ENCODE data around the gene TMPRSS13.
A peak's percentile ranks its signal among the peaks of the same experiment; 100 is the strongest.
"Not testable (repeated sequence)": the region's sequence is repeated elsewhere in the genome, so short reads cannot be mapped to it uniquely, and the experiment has no call there.

The TMPRSS13 gene

GRCh38 chr11:117959438-117960149 lies 30.4 kb upstream of the TMPRSS13 start:
- H3K36me3 ChIP-seq = no peaks in the 10 kb centered on the region
- no peak for TF ChIP-seq Cebpa-rat (IDR thresholded peaks at IDR 0.05)
- no peaks in the 10 kb centered on the region for H3K27me3 ChIP-seq
- H3K9me3 ChIP-seq (replicated peaks in 1 of 11) = peaks cover 18 to 31% (median 24%) of the 10 kb centered on the region in 11 experiments; a peak in 21 of 22 replicates
- H3K4me1 ChIP-seq = peaks cover 0 to 53% (median 7%) of the 10 kb centered on the region in 10 experiments; a peak in 13 of 20 replicates
- H3K4me2 ChIP-seq = peak overlapping the region in 10 of 11 experiments; percentile 0 to 95 (median 56); a peak in 13 of 22 replicates
- peak overlapping the region in 5 of 11 experiments; percentile 24 to 75 (median 71); a peak in 9 of 22 replicates for H3K9ac ChIP-seq
- peak overlapping the region in 3 of 10 experiments; percentile 5 to 29 (median 27); a peak in 3 of 20 replicates for H3K4me3 ChIP-seq
- H3K27ac ChIP-seq = peak overlapping the region in 6 of 11 experiments; percentile 47 to 90 (median 82); a peak in 12 of 22 replicates
- H4K20me1 ChIP-seq = no peaks in the 10 kb centered on the region

DNA sequence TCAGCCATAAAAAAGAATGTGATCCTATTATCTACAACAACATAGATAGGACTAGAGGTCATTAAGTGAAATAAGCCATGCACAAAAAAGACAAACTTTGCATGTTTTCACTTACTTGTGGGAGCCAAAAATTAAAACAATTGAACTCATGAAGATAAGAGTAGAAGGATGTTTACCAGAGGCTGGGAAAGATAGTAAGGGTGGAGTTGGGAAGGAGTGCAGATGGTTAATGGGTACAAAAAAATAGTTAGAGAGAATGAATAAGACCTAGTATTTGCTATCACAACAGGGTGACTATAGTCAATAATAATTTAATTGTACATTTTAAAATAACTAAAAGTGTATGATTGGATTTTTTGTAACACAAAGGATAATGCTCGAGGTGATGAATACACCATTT lies 29.7 kb upstream of the TMPRSS13 start:
- H3K4me2 ChIP-seq = peak overlapping the region in 4 of 11 experiments; percentile 35 to 92 (median 78); a peak in 6 of 22 replicates
- 0 out of 20 replicates have a peak overlapping the region, but pooled peaks of 1 of the 10 experiments have one; percentile 5 for H3K4me3 ChIP-seq
- peaks cover 18 to 31% (median 24%) of the 10 kb centered on the region in 11 experiments; a peak in 21 of 22 replicates for H3K9me3 ChIP-seq (replicated peaks in 1 of 11)
- TF ChIP-seq Cebpa-rat (IDR thresholded peaks at IDR 0.05) = no peak
- H3K4me1 ChIP-seq = peaks cover 0 to 59% (median 7%) of the 10 kb centered on the region in 10 experiments; a peak in 13 of 20 replicates
- no peaks in the 10 kb centered on the region for H3K27me3 ChIP-seq
- no peak overlapping the region for H3K9ac ChIP-seq
- no peaks in the 10 kb centered on the region for H4K20me1 ChIP-seq
- peak overlapping the region in 4 of 11 experiments; percentile 14 to 90 (median 83); a peak in 6 of 22 replicates for H3K27ac ChIP-seq
- no peaks in the 10 kb centered on the region for H3K36me3 ChIP-seq

GRCh38 chr11:117953024-117953671 lies 23.9 kb upstream of the TMPRSS13 start:
- H3K9me3 ChIP-seq (replicated peaks in 1 of 11) = peaks cover 9 to 20% (median 12%) of the 10 kb centered on the region in 11 experiments; a peak in 21 of 22 replicates
- H3K4me1 ChIP-seq = peaks cover 46 to 74% (median 54%) of the 10 kb centered on the region in 10 experiments
- no peaks in the 10 kb centered on the region for H3K36me3 ChIP-seq
- no peak overlapping the region for H3K4me3 ChIP-seq
- peaks cover 0 to 3% (median 0%) of the 10 kb centered on the region in 11 experiments; a peak in 1 of 22 replicates for H3K27me3 ChIP-seq
- H3K27ac ChIP-seq = peak overlapping the region in 2 of 11 experiments; percentile 4 to 23; a peak in 3 of 22 replicates
- no peak overlapping the region for H3K9ac ChIP-seq
- TF ChIP-seq Cebpa-rat (IDR thresholded peaks at IDR 0.05) = no peak
- peaks cover 0 to 10% (median 0%) of the 10 kb centered on the region in 11 experiments; a peak in 5 of 22 replicates for H4K20me1 ChIP-seq
- peak overlapping the region; percentile 69 to 96 (median 86) for H3K4me2 ChIP-seq

DNA sequence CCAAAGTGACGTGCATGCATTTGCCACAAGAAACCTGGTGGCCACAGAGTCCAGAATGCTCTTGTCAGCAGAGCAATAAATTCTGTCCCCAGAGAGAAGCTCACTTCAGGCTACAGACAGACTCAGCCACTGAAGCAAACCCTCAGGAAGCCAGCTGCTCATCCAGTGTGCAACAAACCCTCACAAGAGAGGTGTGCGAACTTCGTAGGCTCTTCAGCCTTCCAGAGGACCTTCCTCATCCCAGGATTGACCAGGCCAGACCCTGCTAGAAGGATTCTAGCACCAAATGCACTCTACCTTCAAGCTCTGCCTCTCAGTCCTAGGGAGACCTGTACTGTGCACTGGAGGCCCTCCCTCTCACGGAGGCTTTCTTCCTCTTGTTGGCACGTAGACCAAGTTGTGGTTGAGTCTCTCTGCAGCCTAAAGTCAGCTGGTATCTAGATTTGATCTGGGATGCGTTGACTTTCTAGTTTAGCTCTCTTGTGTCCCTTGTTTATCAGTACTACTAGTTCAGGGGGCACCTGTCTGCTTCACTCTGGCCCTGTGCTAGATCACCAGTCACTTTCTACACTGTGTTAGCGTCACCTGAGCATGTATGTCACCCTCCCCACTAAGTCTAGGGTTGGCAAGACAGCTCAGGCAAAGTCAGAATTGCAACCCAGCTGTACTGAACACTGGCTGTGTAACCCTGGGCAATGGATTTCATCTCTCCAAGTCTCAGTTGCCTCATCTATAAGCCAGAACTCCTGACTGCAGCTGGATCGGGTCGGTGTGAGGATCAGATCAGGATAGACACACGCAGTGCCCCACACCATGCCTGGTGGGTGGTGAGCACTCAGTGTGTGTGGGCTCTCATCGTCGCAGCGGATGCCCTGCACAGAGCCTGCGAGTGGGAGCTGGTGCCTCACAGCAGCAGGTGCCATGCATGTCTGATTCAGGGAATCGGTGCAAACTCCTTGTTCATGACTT lies 22.1 kb upstream of the TMPRSS13 start:
- peak overlapping the region in 1 of 11 experiments; percentile 2; a peak in 2 of 22 replicates for H3K27ac ChIP-seq
- H3K4me1 ChIP-seq = peaks cover 50 to 84% (median 67%) of the 10 kb centered on the region in 10 experiments
- H3K9me3 ChIP-seq (replicated peaks in 1 of 11) = 0 out of 22 replicates have a peak, but pooled peaks cover 0 to 2% (median 0%) of the 10 kb centered on the region in 11 experiments

DNA sequence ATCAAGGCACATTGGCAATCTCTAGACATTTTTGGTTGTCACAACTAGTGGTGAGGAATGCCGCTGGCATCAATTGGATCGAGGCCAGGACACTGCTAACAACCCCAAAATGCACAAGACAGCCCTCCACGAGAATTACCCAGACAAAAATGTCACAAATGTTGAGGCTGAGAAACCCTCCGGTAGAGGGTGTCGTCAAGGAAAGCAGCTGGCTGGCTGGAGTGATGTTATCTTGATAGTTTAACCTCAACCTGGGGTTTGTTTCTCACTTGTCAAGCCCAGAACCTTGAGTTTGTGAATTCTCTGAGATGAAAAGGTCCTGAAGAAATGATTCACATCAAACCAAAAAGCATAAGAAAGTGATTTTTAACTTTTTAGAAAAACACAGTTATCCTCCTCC lies 21.1 kb upstream of the TMPRSS13 start:
- H3K9me3 ChIP-seq (replicated peaks in 1 of 11) = no peaks in the 10 kb centered on the region
- H3K4me3 ChIP-seq = no peak overlapping the region
- peaks cover 0 to 10% (median 0%) of the 10 kb centered on the region in 11 experiments; a peak in 5 of 22 replicates for H4K20me1 ChIP-seq
- peak overlapping the region; percentile 69 to 96 (median 86) for H3K4me2 ChIP-seq
- H3K9ac ChIP-seq = peak overlapping the region in 2 of 11 experiments; percentile 5 to 21; a peak in 3 of 22 replicates
- peaks cover 0 to 3% (median 0%) of the 10 kb centered on the region in 11 experiments; a peak in 1 of 22 replicates for H3K27me3 ChIP-seq
- peak overlapping the region in 1 of 11 experiments; percentile 2; a peak in 2 of 22 replicates for H3K27ac ChIP-seq
- TF ChIP-seq Cebpa-rat (IDR thresholded peaks at IDR 0.05) = no peak
- H3K4me1 ChIP-seq = peaks cover 50 to 92% (median 67%) of the 10 kb centered on the region in 10 experiments
- H3K36me3 ChIP-seq = no peaks in the 10 kb centered on the region

More for the DNA sequence above, 22.1 kb upstream of the TMPRSS13 start:
- H3K36me3 ChIP-seq = no peaks in the 10 kb centered on the region
- TF ChIP-seq Cebpa-rat (IDR thresholded peaks at IDR 0.05) = no peak
- 0 out of 20 replicates have a peak overlapping the region, but pooled peaks of 1 of the 10 experiments have one; percentile 1 for H3K4me3 ChIP-seq
- H4K20me1 ChIP-seq = peaks cover 0 to 10% (median 0%) of the 10 kb centered on the region in 11 experiments; a peak in 5 of 22 replicates
- peak overlapping the region; percentile 69 to 96 (median 86) for H3K4me2 ChIP-seq
- peak overlapping the region in 7 of 11 experiments; percentile 4 to 21 (median 8); a peak in 7 of 22 replicates for H3K9ac ChIP-seq
- peaks cover 0 to 3% (median 0%) of the 10 kb centered on the region in 11 experiments; a peak in 1 of 22 replicates for H3K27me3 ChIP-seq

GRCh38 chr11:117949062-117949461 lies 19.9 kb upstream of the TMPRSS13 start:
- Histone ChIP-seq H3K9me3 (replicated peaks in 1 of 11) (no peaks in the 10 kb centered on the region), H3K4me3 (no peak overlapping the region), H3K27ac (0 out of 22 replicates have a peak overlapping the region, but pooled peaks of 1 of the 11 experiments have one; percentile 10), H3K9ac (no peak overlapping the region), H4K20me1 (peaks cover 0 to 10% (median 0%) of the 10 kb centered on the region in 11 experiments; a peak in 5 of 22 replicates), H3K36me3 (no peaks in the 10 kb centered on the region), H3K4me1 (peaks cover 50 to 95% (median 67%) of the 10 kb centered on the region in 10 experiments), H3K4me2 (peak overlapping the region; percentile 69 to 96 (median 86); a peak in 17 of 22 replicates), H3K27me3 (peaks cover 0 to 3% (median 0%) of the 10 kb centered on the region in 11 experiments; a peak in 1 of 22 replicates)
- TF ChIP-seq Cebpa-rat (IDR thresholded peaks at IDR 0.05) = no peak

DNA sequence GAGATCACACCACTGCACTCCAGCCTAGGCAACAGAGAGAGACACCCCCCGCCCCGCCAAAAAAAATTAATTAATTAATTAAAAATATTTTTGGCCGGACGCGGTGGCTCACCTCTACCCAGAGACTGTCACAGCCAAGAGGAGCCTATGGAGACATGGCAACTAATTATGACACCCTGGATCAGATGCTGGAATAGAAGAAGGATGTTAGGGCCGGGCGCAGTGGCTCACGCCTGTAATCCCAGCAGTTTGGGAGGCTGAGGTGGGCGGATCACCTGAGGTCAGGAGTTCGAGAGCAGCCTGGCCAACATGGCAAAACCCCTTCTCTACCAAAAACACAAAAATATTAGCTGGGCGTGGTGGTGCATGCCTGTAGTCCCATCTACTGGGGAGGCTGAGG lies 19.3 kb upstream of the TMPRSS13 start:
- not testable (repeated sequence) for H3K4me3 ChIP-seq; H3K36me3 ChIP-seq; H3K27ac ChIP-seq; H3K27me3 ChIP-seq; H3K9me3 ChIP-seq (replicated peaks in 1 of 11); H3K9ac ChIP-seq
- H3K4me1 ChIP-seq = peaks cover 46 to 89% (median 65%) of the 10 kb centered on the region in 10 experiments
- H3K4me2 ChIP-seq = peak overlapping the region in 5 of 11 experiments; percentile 37 to 93 (median 84); a peak in 10 of 22 replicates
- H4K20me1 ChIP-seq = peaks cover 0 to 10% (median 0%) of the 10 kb centered on the region in 11 experiments; a peak in 5 of 22 replicates

GRCh38 chr11:117947751-117948150 lies 18.5 kb upstream of the TMPRSS13 start:
- Histone ChIP-seq H3K4me2 (peak overlapping the region in 5 of 11 experiments; percentile 32 to 93 (median 84); a peak in 8 of 22 replicates), H4K20me1 (peaks cover 0 to 10% (median 0%) of the 10 kb centered on the region in 11 experiments; a peak in 5 of 22 replicates), H3K4me1 (peaks cover 39 to 82% (median 57%) of the 10 kb centered on the region in 10 experiments)
- H3K27me3 ChIP-seq; H3K36me3 ChIP-seq; H3K4me3 ChIP-seq; H3K9ac ChIP-seq; H3K9me3 ChIP-seq (replicated peaks in 1 of 11); H3K27ac ChIP-seq: not testable (repeated sequence)

All from BLaER1 treated with 17β-estradiol and CSF1 and Interleukin-3, amounts not matched to agents 10 nM and 100 nM (cell line).